ENCODE data around the gene ROCK1.
"Not testable (repeated sequence)": the region's sequence is repeated elsewhere in the genome, so short reads cannot be mapped to it uniquely, and the experiment has no call there.

The ROCK1 gene

DNA sequence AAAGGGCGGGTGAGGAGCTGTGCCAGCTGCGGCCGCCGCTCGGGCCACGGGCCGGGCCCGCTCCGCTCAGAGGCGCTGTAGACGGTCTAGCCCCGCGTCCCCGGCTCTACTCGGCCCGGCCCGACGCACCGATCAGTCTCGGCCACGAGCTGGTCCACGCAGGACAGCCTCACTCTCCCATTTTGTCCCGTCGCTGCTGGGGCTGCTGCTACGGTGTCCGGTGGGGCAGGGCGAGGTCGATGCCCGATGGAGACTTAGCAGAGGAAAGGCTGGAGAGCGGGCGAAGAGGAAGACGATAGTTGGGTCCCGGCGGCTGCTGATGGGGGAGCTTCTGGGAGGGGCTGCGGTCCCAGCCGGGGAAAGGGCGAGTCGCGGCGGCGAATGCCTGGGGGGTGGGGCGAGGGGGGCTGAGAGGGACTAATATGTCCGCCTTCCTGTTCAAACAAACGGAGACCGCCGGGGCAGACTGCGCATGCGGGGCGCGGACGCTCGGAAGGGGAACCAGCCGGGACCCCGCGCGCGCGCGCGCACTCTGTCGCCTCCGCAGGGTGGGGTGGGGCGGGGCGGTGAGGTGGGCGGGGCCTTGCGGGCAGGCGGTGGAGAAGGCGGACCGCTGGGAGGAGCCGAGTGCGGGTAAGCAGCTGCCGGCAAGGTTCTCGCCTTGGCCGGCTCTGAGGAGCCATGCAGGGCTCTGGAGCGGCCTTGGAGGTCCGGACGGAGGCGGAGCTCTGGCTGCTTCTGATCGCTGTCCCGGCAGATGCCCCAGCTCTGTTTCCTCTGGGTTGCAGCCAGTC, at the start of gene ROCK1:
TSS of gene ROCK1 (minus strand) at position 468 of the 794 bp plus-strand sequence. CDS start 903 bp downstream, outside the sequence.
- peak; percentile 99 for DNase-seq (ENCODE audit: low read depth)

DNA sequence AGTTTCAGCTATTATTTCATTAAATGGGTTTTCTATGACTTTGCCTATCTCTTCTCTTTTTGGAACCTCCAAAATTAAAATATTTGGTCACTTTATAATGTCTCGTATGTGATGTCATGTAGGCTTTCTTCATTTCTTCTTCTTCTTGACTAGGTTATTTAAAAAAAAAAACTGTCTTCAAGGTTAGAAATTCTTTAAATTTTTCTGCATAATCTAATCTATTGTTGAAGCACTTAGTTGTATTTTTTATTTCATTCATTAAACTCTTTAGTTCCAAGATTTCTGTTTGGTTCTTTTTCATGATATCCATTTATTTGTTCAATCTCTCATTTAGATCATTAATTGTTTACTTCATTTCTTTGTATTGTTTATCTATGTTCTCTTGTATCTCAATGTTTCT, 43.8 kb upstream of the ROCK1 start:
- DNase-seq (ENCODE audit: low read depth) = no peak

- no peak for DNase-seq (ENCODE audit: low read depth)
Observed at GRCh38 chr18:21146016-21146415, 34.4 kb upstream of the ROCK1 start.

DNA sequence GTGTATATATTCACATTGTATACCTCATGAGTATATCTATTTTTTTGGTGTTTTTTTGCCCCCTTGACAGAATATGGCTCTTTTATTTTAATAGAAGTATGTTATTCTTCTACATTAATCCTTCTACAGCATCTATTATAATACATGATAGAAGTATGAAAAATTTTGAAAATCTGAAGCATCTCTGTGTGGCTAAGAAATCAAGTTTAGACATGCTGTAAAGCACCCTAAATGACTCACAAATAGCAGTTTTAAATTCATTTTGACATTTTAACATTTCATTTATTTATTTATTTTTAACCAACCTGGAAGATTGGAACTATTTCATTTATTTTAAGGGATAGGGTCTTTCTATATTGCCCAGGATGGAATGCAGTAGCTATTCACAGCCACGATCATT, 33.8 kb upstream of the ROCK1 start:
- no peak for DNase-seq (ENCODE audit: low read depth)

- DNase-seq (ENCODE audit: low read depth) = no peak
Observed at GRCh38 chr18:21141668-21142422, 30.2 kb upstream of the ROCK1 start.

GRCh38 chr18:21137719-21138488, 26.3 kb upstream of the ROCK1 start:
- not testable (repeated sequence) for DNase-seq (ENCODE audit: low read depth)

- peak; percentile 10 for DNase-seq (ENCODE audit: low read depth)
Observed at GRCh38 chr18:21134895-21135294, 23.3 kb upstream of the ROCK1 start.

DNA sequence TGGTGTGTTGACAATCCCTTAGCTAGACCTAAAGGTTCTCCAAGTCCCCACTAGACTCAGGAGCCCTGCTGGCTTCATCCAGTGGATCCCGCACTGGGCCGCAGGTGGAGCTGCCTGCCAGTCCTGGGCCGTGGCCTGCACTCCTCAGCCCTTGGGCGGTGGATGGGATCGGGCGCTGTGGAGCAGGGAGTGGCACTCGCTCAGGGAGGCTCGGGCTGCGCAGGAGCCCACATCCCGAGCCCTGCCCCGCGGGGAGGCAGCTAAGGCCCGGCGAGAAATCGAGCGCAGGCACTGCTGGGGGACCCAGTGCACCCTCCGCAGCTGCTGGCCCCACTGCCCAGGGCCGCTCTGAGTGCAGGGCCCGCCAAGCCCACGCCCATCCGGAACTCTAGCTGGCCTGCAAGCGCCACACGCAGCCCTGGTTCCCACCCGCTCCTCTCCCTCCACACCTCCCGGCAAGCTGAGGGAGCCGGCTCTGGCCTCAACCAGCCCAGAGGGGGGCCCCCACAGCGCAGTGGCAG, 20.8 kb upstream of the ROCK1 start:
- no peak for DNase-seq (ENCODE audit: low read depth)

DNA sequence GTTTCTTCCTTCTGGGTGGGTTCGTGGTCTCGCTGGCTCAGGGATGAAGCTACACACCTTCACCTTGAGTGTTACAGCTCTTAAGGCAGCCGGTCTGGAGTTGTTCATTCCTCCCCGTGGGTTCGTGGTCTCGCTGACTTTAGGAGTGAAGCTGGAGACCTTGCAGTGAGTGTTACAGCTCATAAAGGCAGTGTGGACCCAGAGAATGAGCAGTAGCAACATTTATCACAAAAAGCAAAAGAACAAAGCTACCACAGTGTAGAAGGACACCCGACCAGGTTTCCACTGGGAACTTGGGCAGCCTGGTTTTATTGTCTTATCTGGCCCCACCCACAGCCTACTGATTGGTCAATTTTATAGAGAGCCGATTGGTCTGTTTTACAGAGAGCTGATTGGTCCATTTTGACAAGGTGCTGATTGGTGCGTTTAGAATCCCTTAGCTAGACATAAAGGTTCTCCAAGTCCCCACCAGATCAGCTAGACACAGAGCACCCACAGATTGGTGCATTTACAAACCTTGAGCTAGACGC, 20.1 kb upstream of the ROCK1 start:
- no peak for DNase-seq (ENCODE audit: low read depth)

DNA sequence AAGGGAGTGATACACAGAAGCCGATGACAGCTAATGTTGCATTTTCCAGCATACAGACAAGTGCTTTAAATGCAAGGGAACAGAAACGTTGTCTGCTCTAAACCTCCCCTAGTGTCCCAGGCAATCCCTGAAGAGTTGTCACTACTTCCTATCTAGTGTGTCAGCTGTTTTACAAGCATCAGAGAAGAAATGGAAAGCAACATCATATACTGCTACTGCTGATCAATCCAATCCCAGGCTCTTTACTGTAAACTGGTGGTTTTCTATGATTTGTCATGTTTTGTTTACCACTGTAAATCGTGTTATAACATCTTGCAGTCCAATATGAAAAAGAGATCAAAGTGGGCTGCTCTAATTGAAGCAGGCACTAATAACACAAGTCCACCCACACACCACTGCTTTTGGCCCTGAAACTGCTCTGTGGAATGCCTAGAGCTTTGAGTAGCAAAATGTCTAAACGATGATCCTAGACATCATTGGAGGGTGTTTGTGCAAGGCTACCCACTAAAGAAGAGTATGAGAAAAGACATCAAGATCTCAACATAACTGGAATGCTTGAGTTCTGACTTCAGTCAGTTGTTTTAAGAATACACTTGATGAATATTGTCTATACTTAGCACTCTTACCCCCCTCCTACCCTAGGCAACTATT, 18.1 kb upstream of the ROCK1 start:
- DNase-seq (ENCODE audit: low read depth) = no peak

DNA sequence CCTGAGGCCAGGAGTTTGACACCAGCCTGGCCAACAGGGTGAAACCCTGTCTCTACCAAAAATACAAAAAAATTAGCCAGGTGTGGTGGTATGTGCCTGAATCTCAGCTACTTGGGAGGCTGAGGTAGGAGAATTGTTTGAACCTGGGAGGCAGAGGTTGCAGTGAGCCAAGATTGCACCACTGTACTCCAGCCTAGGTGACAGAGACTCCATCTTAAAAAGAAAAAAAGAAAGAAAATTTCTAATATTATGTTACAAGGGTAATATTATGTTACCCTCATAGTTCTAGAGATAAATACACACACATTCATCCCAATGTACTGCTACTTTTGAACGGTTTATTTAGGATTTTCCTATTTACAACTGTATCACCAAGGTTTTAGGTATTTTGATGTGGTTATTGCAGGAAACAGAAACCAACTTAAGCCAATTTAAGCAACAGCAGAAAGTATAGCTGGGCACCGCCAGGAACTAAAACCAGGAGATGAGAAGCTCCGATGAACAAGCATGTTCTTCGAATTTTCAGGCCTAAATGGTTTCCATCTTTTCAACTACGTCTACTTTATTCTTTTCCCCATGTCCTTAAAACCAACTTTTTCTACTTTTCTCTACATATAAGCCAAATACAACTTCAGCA, 11.8 kb upstream of the ROCK1 start:
- DNase-seq (ENCODE audit: low read depth) = no peak

GRCh38 chr18:21118806-21119205, 7.2 kb upstream of the ROCK1 start:
- no peak for DNase-seq (ENCODE audit: low read depth)

- no peak for DNase-seq (ENCODE audit: low read depth)
Observed at GRCh38 chr18:21117409-21118131, 6.0 kb upstream of the ROCK1 start.

DNA sequence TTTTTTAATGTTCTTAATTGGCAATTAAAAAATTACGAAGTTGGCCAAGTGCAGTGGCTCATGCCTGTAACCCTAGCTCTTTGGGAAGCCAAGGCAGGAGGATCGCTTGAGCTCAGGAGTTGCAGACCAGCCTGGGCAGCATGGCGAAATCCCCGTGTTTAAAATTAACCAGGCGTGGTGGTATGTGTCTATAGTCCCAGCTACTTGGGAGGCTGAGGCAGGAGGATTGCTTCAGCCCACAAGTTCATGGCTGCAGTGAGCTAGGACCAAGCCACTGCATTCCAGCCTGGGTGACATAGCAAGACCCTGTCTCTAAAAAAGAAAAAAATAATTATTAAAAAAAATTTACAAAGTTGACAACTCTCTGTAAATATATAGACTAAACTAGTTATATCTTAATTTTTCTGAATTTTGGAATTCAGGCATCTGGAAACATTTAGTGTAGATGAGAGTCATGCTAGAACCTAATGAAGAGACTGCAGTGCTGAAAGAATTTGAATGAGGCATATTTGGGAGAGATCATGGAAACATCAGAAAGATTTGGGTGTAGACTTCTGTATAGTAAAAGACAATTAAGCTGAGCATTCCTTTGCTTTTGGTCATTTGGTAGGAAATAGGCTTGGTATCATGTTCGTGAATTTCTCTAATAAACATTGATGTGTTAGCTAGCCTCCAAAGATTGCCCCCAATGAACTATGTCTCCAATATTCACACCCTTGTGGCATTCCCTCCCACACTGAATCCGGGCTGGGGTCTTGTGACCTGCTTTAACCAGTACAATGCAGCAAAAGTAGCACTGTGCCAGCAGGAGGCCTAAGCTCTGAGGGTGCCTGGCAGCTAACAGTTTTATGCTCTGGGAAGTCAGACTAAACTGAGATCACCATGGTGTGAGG, 4.2 kb upstream of the ROCK1 start:
- no peak for DNase-seq (ENCODE audit: low read depth)

- no peak for DNase-seq (ENCODE audit: low read depth)
Observed at GRCh38 chr18:21112543-21113105, 1.0 kb upstream of the ROCK1 start.

GRCh38 chr18:21112140-21112473, 494 bp upstream of the ROCK1 start:
- DNase-seq (ENCODE audit: low read depth) = peak; percentile 15

DNA sequence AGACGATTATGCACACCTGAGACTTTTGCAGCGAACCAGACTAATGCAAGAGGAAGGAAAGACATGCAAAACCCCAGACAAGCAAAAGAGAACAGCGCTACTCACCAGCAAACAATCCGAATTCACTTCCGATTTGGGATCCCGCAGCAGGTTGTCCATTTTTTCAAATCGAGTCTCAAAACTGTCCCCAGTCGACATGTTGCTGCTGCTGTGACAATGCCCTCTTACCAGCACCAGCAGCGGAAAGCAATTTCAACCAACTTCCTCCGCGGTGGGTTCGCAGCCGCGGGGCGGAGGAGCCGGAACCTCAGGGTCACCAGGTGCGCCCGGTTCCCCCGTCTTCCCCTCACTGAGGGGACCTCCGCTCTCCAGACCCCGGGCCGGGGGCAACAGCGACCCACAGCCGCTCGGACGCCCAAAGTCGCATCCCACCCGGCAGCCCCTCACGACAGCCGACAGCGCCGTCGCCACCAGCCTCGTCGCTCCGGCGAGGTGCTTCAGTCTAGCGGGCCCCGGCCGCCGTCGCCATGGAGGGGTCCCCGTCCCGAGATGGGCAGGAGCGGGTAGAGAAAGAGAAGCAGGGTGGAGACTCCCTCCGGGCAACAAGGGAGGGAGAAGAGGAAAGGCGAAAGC, 784 bp downstream of the ROCK1 start:
- DNase-seq (ENCODE audit: low read depth) = peak; percentile 47

DNA sequence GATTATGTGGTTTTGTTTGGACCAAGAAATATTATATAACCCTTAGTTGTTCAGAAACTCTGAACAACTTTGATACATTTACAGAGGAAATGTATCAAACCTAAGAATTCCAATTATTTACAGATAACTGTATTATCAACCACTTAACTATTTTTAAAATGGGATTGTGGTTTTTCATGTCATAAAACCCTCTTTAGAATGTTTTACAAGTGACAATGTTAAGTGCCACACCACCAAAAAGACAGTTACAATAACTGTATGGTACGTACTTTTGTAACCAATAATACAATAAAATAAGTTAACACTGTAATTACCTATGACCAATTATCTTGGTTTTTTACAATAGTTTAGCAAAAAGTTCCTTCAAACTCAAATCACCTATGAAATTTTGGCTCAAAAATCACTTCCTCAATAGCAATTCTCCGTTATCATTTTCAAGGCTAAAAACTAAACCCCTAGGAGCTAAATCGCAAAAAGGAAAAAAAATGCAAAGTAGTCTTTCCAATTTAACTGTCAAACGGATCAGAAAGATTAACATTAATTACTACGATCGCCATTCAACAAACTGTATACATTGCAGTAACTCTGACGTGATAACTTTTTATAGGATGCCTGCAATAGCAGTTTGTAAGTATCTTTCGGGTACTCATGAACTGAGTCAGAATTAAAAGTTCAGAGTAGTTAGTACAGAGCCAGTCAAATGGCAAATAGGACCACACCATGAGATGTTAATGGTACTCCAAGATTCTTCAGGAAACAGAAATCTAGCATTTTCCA, 1.5 kb downstream of the ROCK1 start:
- no peak for DNase-seq (ENCODE audit: low read depth)

Measured in activated T-cell treated with anti-CD3 and anti-CD28 coated beads for 1 hour (primary cell).